GM21526 (cell line): Measurements from ENCODE around the gene CD82.
A peak's percentile ranks its signal among the peaks of the same experiment; 100 is the strongest.

Experiments
- ATAC-seq: cut with Tn5 transposase; IDR thresholded peaks from one replicate; pipeline ENCODE4 v1.9.1; 2021; ENCODE audit warnings: moderate library complexity; ENCODE audit not compliant: unreplicated experiment, low FRiP score

The CD82 gene

GRCh38 chr11:44574610-44575287 lies 9.3 kb downstream of the CD82 start:
- no peak for ATAC-seq

- no peak for ATAC-seq
Measured at GRCh38 chr11:44575288-44575672, 9.8 kb downstream of the CD82 start.

GRCh38 chr11:44575962-44576361 lies 10.5 kb downstream of the CD82 start:
- ATAC-seq = no peak

- no peak for ATAC-seq
Measured at GRCh38 chr11:44576656-44577055, 11.2 kb downstream of the CD82 start.

GRCh38 chr11:44577231-44577830 lies 11.9 kb downstream of the CD82 start:
- no peak for ATAC-seq

GRCh38 chr11:44578279-44578678 lies 12.8 kb downstream of the CD82 start:
- no peak for ATAC-seq

- no peak for ATAC-seq
Measured at GRCh38 chr11:44579302-44579761, 13.9 kb downstream of the CD82 start.

- no peak for ATAC-seq
Measured at GRCh38 chr11:44580701-44581100, 15.2 kb downstream of the CD82 start.

GRCh38 chr11:44581246-44581645 lies 15.8 kb downstream of the CD82 start:
- no peak for ATAC-seq

GRCh38 chr11:44582641-44583352 lies 17.3 kb downstream of the CD82 start:
- no peak for ATAC-seq

- no peak for ATAC-seq
Measured at GRCh38 chr11:44583353-44583669, 17.8 kb downstream of the CD82 start.

GRCh38 chr11:44585421-44585820 lies 20.0 kb downstream of the CD82 start:
- ATAC-seq = no peak

- no peak for ATAC-seq
Measured at GRCh38 chr11:44589301-44589700, 23.8 kb downstream of the CD82 start.

GRCh38 chr11:44590769-44591168 lies 25.3 kb downstream of the CD82 start:
- ATAC-seq = no peak

GRCh38 chr11:44591557-44591956 lies 26.1 kb downstream of the CD82 start:
- no peak for ATAC-seq

- ATAC-seq = no peak
Measured at GRCh38 chr11:44592125-44592940, 26.9 kb downstream of the CD82 start.

- no peak for ATAC-seq
Measured at GRCh38 chr11:44593251-44593650, 27.8 kb downstream of the CD82 start.

GRCh38 chr11:44595006-44595405 lies 29.5 kb downstream of the CD82 start:
- ATAC-seq = no peak

GRCh38 chr11:44595964-44596381 lies 30.5 kb downstream of the CD82 start:
- no peak for ATAC-seq

- ATAC-seq = peak; percentile 45
Measured at GRCh38 chr11:44596525-44597276, 31.2 kb downstream of the CD82 start.
